ENCODE results near the gene TPPP2.

Gene TPPP2

DNA sequence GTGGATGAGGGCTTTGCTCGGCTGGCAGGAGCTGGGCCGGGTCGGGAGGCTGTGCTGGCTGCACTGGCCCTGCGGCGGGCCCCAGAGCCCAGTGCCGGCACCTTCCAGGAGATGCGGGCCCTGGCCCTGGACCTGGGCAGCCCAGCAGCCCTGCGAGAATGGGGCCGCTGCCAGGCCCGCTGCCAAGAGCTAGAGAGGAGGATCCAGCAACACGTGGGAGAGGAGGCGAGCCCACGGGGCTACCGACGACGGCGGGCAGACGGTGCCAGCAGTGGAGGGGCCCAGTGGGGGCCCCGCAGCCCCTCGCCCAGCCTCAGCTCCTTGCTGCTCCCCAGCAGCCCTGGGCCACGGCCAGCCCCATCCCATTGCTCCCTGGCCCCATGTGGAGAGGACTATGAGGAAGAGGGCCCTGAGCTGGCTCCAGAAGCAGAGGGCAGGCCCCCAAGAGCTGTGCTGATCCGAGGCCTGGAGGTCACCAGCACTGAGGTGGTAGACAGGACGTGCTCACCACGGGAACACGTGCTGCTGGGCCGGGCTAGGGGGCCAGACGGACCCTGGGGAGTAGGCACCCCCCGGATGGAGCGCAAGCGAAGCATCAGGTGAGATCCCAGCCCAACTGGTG is 51.6 kb downstream of the TPPP2 start:
- no peak for DNase-seq

Measured in NCI-H2029 (cell line).